Measurements from ENCODE around the gene DISP2. TPM values are rescaled to one million over a fixed set of nuclear protein-coding genes. Genes with fewer than 3 reads are reported as not detected.

DISP2 gene
- total RNA-seq, 1 experiment from 2014 or later: 0.35 TPM

- no peak overlapping the region for H3K27ac ChIP-seq
- H3K4me1 ChIP-seq (replicated peaks; ENCODE audit: insufficient read depth): peaks cover 40% of the 10 kb centered on the region
- H3K79me2 ChIP-seq (ENCODE audit: low read depth): peaks cover 53% of the 10 kb centered on the region
- DNase-seq: no peak
- H3K9me2 ChIP-seq (ENCODE audit: insufficient read depth): no peaks in the 10 kb centered on the region
- BruUV-seq (replicated peaks): no TSS peak
- intact Hi-C loops (cut with micrococcal nuclease; ENCODE audit: unreplicated experiment): no loop called here
- H4K20me1 ChIP-seq (ENCODE audit: insufficient read depth): 0 out of 2 replicates have a peak, but pooled peaks cover 3% of the 10 kb centered on the region
- TF ChIP-seq CTCF (conservative IDR thresholded peaks at IDR 0.05): no peak
- H3K4me2 ChIP-seq: peak overlapping the region; percentile 90
- H3K9me3 ChIP-seq (ENCODE audit: insufficient read depth, low read depth): no peaks in the 10 kb centered on the region
- peaks cover 14% of the 10 kb centered on the region; the same call in 1 of the 2 replicates for H3K36me3 ChIP-seq (ENCODE audit: low read depth)
- H3K4me3 ChIP-seq: no peak overlapping the region
- H3K27me3 ChIP-seq (ENCODE audit: insufficient read depth, low read depth): no peaks in the 10 kb centered on the region
- ChIA-PET POLR2A (ENCODE audit: unreplicated experiment) (interaction anchor here (0.6 kb wide), 1 partner anchor 9 kb away, joined by 3 read pairs; no protein-coding TSS in a partner anchor), CTCF (interaction anchor here (0.6 to 1.6 kb wide), 2 partner anchors 46 to 175 kb away, joined by 3 to 5 read pairs; no protein-coding TSS in a partner anchor)
- H2AFZ ChIP-seq: no peak overlapping the region
- peaks cover 70% of the 10 kb centered on the region for H3F3A ChIP-seq (ENCODE audit: insufficient read depth, low read depth)
These were observed 21.3 kb upstream of the DISP2 start for GRCh38 chr15:40336744-40337122.

GRCh38 chr15:40337597-40337996 lies 20.4 kb upstream of the DISP2 start:
- BruUV-seq (replicated peaks): no TSS peak
- no peaks in the 10 kb centered on the region for H3K9me3 ChIP-seq (ENCODE audit: insufficient read depth, low read depth)
- H3K79me2 ChIP-seq (ENCODE audit: low read depth): peaks cover 53% of the 10 kb centered on the region
- peak overlapping the region; percentile 91; the same call in 1 of the 2 replicates for H3K27ac ChIP-seq
- CTCF ChIA-PET: interaction anchor here (0.6 to 1.6 kb wide), 5 partner anchors 10 to 47 kb away, joined by 3 to 5 read pairs (median 3); partner anchors contain the start of gene KNSTRN
- TF ChIP-seq CTCF (conservative IDR thresholded peaks at IDR 0.05) (no peak), EZH2 (IDR thresholded peaks at IDR 0.05; ENCODE audit: low read depth) (no peak)
- no peak overlapping the region for H2AFZ ChIP-seq
- POLR2A ChIA-PET (ENCODE audit: unreplicated experiment): interaction anchor here (0.6 kb wide), 1 partner anchor 11 kb away, joined by 4 read pairs; no protein-coding TSS in a partner anchor
- H3K27me3 ChIP-seq (ENCODE audit: insufficient read depth, low read depth): no peaks in the 10 kb centered on the region
- peak overlapping the region; percentile 90 for H3K4me2 ChIP-seq
- no peaks in the 10 kb centered on the region for H3K9me2 ChIP-seq (ENCODE audit: insufficient read depth)
- peak overlapping the region; percentile 94 for H3K4me3 ChIP-seq
- peaks cover 67% of the 10 kb centered on the region for H3F3A ChIP-seq (ENCODE audit: insufficient read depth, low read depth)
- peaks cover 49% of the 10 kb centered on the region for H3K4me1 ChIP-seq (replicated peaks; ENCODE audit: insufficient read depth)
- intact Hi-C loops (cut with micrococcal nuclease; ENCODE audit: unreplicated experiment): no loop called here
- DNase-seq: no peak
- H3K36me3 ChIP-seq (ENCODE audit: low read depth): peaks cover 14% of the 10 kb centered on the region; the same call in 1 of the 2 replicates
- 0 out of 2 replicates have a peak, but pooled peaks cover 3% of the 10 kb centered on the region for H4K20me1 ChIP-seq (ENCODE audit: insufficient read depth)

- Histone ChIP-seq H3K9me2 (ENCODE audit: insufficient read depth) (no peaks in the 10 kb centered on the region), H3K27ac (peak overlapping the region; percentile 91), H3K9me3 (ENCODE audit: insufficient read depth, low read depth) (no peaks in the 10 kb centered on the region), H3K27me3 (ENCODE audit: insufficient read depth, low read depth) (no peaks in the 10 kb centered on the region), H2AFZ (no peak overlapping the region), H3K4me3 (peak overlapping the region; percentile 94), H3K36me3 (ENCODE audit: low read depth) (peaks cover 14% of the 10 kb centered on the region; the same call in 1 of the 2 replicates), H3F3A (ENCODE audit: insufficient read depth, low read depth) (peaks cover 67% of the 10 kb centered on the region), H4K20me1 (ENCODE audit: insufficient read depth) (0 out of 2 replicates have a peak, but pooled peaks cover 3% of the 10 kb centered on the region), H3K4me1 (replicated peaks; ENCODE audit: insufficient read depth) (peaks cover 54% of the 10 kb centered on the region), H3K4me2 (peak overlapping the region; percentile 90), H3K79me2 (ENCODE audit: low read depth) (peaks cover 53% of the 10 kb centered on the region)
- intact Hi-C loops (cut with micrococcal nuclease; ENCODE audit: unreplicated experiment): loop anchor here (2.0 kb wide), 1 partner anchor 59 kb away; no protein-coding TSS in a partner anchor
- ChIA-PET CTCF (interaction anchor here (0.6 to 2.6 kb wide), 9 partner anchors 10 to 65 kb away, joined by 3 to 8 read pairs (median 3); partner anchors contain the start of gene KNSTRN), POLR2A (ENCODE audit: unreplicated experiment) (interaction anchor here (0.5 to 0.6 kb wide), 4 partner anchors 10 to 556 kb away, joined by 3 to 6 read pairs (median 4); partner anchors contain the start of gene FSIP1)
- peak; percentile 63 to 78 for DNase-seq
- no TSS peak for BruUV-seq (replicated peaks)
- peak; percentile 88 for TF ChIP-seq CTCF (conservative IDR thresholded peaks at IDR 0.05)
- TF ChIP-seq EZH2 (IDR thresholded peaks at IDR 0.05; ENCODE audit: low read depth): no peak
These were observed 19.9 kb upstream of the DISP2 start for GRCh38 chr15:40338041-40338657.
